Gastrocnemius medialis (tissue), 4 donors: ENCODE measurements around the gene HNF1A. TPM values are rescaled to one million over a fixed set of nuclear protein-coding genes. Genes with fewer than 3 reads are reported as not detected.

Experiments
- ATAC-seq, 2 donors: fragments of 150-250 bp; one replicate each; pipeline ENCODE4 v1.9.1; 2016
- DNase-seq, 2 donors: peaks; one replicate each; pipeline ENCODE4 v3.0.0-alpha.2; 2019
- H3K27ac ChIP-seq, 4 donors: fragments of 200-600 bp; sonication (generic); 1 replicate in 1 of 4; 2 replicates in 3 of 4; pipeline ENCODE4 v1.5.1; 2016 to 2018; ENCODE audit warnings: mild to moderate bottlenecking in 2 of 4, moderate library complexity in 1 of 4
- H3K27me3 ChIP-seq, 3 donors: fragments of 200-600 bp; sonication (generic) in 2 of 3; 1 replicate in 1 of 3; 2 replicates in 2 of 3; pipeline versions ENCODE4 v1.5.1 to v1.6.0; 2016 to 2019; ENCODE audit warnings: mild to moderate bottlenecking in 1 of 3, moderate library complexity in 1 of 3
- H3K36me3 ChIP-seq, 2 donors: fragments of 200-600 bp; sonication (generic) in 1 of 2; one replicate each; pipeline ENCODE4 v1.5.1; 2017 to 2018
- H3K4me1 ChIP-seq, 2 donors: fragments of 200-600 bp; sonication (generic) in 1 of 2; one replicate each; pipeline ENCODE4 v1.5.1; 2016 to 2017; ENCODE audit warnings: mild to moderate bottlenecking in 2 of 2
- H3K4me3 ChIP-seq, 4 donors: fragments of 200-600 bp; sonication (generic) in 3 of 4; 1 replicate in 1 of 4; 2 replicates in 3 of 4; pipeline ENCODE4 v1.5.1; 2016 to 2019; ENCODE audit warnings: mild to moderate bottlenecking in 2 of 4
- H3K9me3 ChIP-seq, 3 donors: fragments of 200-600 bp; sonication (generic) in 2 of 3; 1 replicate in 1 of 3; 2 replicates in 2 of 3; pipeline ENCODE4 v1.5.1; 2016 to 2019
- CTCF ChIP-seq, 5 experiments: fragments of 450-650 bp in 3 of 5; fragments of 200-600 bp in 2 of 5; sonication (generic) in 2 of 5; IDR thresholded peaks in 4 of 5; conservative IDR thresholded peaks in 1 of 5; 1 replicate in 4 of 5; 2 replicates in 1 of 5; pipeline ENCODE4 v1.5.1; 2016 to 2019; ENCODE audit warnings: antibody characterized with exemption in 5 of 5, mild to moderate bottlenecking in 3 of 5, moderate library complexity in 3 of 5
- POLR2A ChIP-seq, 2 donors: fragments of 450-650 bp; IDR thresholded peaks; one replicate each; pipeline ENCODE4 v1.6.1; 2017; ENCODE audit warnings: antibody characterized with exemption in 2 of 2, mild to moderate bottlenecking in 2 of 2, moderate library complexity in 2 of 2
- in situ Hi-C, 4 donors: fragments of 200-750 bp; cut with MboI; loops; one replicate each; pipeline versions ENCODE4 v1.15.0 to v1.8.0; 2017; ENCODE audit warnings: low sequenced_read_pairs in 4 of 4
- intact Hi-C: fragments of 100-400 bp; cut with DNase I; formaldehyde crosslinking; loops from one replicate; pipeline ENCODE4 v1.15.1; 2023; ENCODE audit warnings: low total_unique reads
- total RNA-seq, 4 donors: library from RNA; depleted of rRNA; stranded (reverse); fragments of >200 nt; gene quantifications; one replicate each; pipeline versions ENCODE4 v1.1.0 to v1.2.3, GENCODE V29; 2016

Gene HNF1A
- total RNA-seq, 4 donors from 2014 or later: 0.07 to 0.10 TPM; not detected in 2

DNA sequence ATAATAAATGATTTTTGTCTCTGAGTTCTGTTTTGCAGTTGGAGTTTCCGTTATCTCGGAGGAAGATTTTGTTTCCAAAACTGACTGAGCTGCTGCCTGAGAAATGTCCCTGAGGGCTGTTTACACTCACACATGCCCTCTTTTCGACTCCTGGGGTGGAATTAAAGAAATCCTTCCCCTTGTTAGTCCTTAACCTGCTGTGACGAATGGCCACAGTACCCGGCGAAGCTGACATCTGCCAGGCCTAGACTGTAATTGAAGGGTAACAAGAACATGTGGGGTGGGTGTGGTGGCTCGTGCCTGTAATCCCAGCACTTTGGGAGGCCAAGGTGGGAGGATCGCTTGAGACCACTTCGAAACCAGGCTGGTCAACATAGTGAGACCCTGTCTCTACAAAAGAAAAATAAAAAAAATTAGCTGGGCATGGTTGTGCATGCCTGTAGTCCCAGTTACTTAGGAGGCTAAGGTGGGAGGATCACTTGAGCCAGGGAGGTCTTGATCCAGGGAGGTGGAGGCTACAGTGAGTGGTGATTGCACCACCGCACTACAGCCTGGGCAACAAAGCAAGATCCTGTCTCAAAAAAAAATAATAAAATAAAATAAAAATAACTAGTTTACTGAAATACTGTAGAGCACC lies 52.4 kb downstream of the HNF1A start:
- intact Hi-C loops (no loop called here), in situ Hi-C loops (no loop called here)
- H3K9me3 ChIP-seq: no peaks in the 10 kb centered on the region
- no peak for ATAC-seq
- no peaks in the 10 kb centered on the region for H3K36me3 ChIP-seq
- H3K27ac ChIP-seq: no peak overlapping the region
- TF ChIP-seq CTCF (IDR thresholded peaks at IDR 0.05 in 4 of 5, conservative IDR thresholded peaks at IDR 0.05 in 1 of 5): no peak
- no peak for TF ChIP-seq POLR2A (IDR thresholded peaks at IDR 0.05)
- DNase-seq: no peak
- H3K4me1 ChIP-seq: no peaks in the 10 kb centered on the region
- H3K4me3 ChIP-seq: no peak overlapping the region
- H3K27me3 ChIP-seq: no peaks in the 10 kb centered on the region

- H3K27me3 ChIP-seq: peaks cover 0 to 10% (median 4%) of the 10 kb centered on the region in 3 donors
- no peak overlapping the region for H3K27ac ChIP-seq
- intact Hi-C loops: no loop called here
- no peaks in the 10 kb centered on the region for H3K36me3 ChIP-seq
- no peak overlapping the region for H3K4me3 ChIP-seq
- in situ Hi-C loops: no loop called here
- no peaks in the 10 kb centered on the region for H3K4me1 ChIP-seq
- ATAC-seq (no peak), DNase-seq (no peak)
- H3K9me3 ChIP-seq: no peaks in the 10 kb centered on the region
- TF ChIP-seq CTCF (IDR thresholded peaks at IDR 0.05 in 4 of 5, conservative IDR thresholded peaks at IDR 0.05 in 1 of 5) (no peak), POLR2A (IDR thresholded peaks at IDR 0.05) (no peak)
Observed at GRCh38 chr12:121033625-121034349, 55.4 kb downstream of the HNF1A start.

- TF ChIP-seq POLR2A (IDR thresholded peaks at IDR 0.05): no peak
- TF ChIP-seq CTCF (IDR thresholded peaks at IDR 0.05 in 4 of 5, conservative IDR thresholded peaks at IDR 0.05 in 1 of 5): no peak
- DNase-seq (no peak), ATAC-seq (no peak)
- H3K27ac ChIP-seq: no peak overlapping the region
- H3K9me3 ChIP-seq: no peaks in the 10 kb centered on the region
- peaks cover 0 to 14% (median 8%) of the 10 kb centered on the region in 3 donors for H3K27me3 ChIP-seq
- H3K4me1 ChIP-seq: no peaks in the 10 kb centered on the region
- in situ Hi-C loops: no loop called here
- H3K4me3 ChIP-seq: no peak overlapping the region
- intact Hi-C loops: no loop called here
- H3K36me3 ChIP-seq: no peaks in the 10 kb centered on the region
Observed at GRCh38 chr12:121034616-121035305, 56.4 kb downstream of the HNF1A start.

GRCh38 chr12:121036810-121037326 lies 58.5 kb downstream of the HNF1A start:
- Histone ChIP-seq H3K4me1 (no peaks in the 10 kb centered on the region), H3K9me3 (no peaks in the 10 kb centered on the region), H3K36me3 (no peaks in the 10 kb centered on the region), H3K4me3 (no peak overlapping the region), H3K27me3 (peaks cover 4 to 14% (median 8%) of the 10 kb centered on the region in 3 donors), H3K27ac (no peak overlapping the region)
- DNase-seq (no peak), ATAC-seq (no peak)
- intact Hi-C loops: no loop called here
- TF ChIP-seq POLR2A (IDR thresholded peaks at IDR 0.05): no peak
- no peak for TF ChIP-seq CTCF (IDR thresholded peaks at IDR 0.05 in 4 of 5, conservative IDR thresholded peaks at IDR 0.05 in 1 of 5)
- in situ Hi-C loops: no loop called here
